Measurements from ENCODE around the gene UBE2H.

UBE2H gene

GRCh38 chr7:129952653-129953560, at the start of gene UBE2H:
Gene UBE2H, minus strand, starts transcription at chr7:129952960. Its CDS starts 405 bp downstream, at chr7:129952555.
- TF ChIP-seq CTCF (IDR thresholded peaks at IDR 0.05; ENCODE audit: insufficient read depth, missing control alignments), result no peak
- DNase-seq (ENCODE audit: insufficient read length, low spot score), result peak; percentile 89
- no peak for FAIRE-seq

- FAIRE-seq (no peak), DNase-seq (ENCODE audit: insufficient read length, low spot score) (no peak)
- no peak for TF ChIP-seq CTCF (IDR thresholded peaks at IDR 0.05; ENCODE audit: insufficient read depth, missing control alignments)
These were observed 45.7 kb upstream of the UBE2H start for GRCh38 chr7:129998446-129998845.

- no peak for TF ChIP-seq CTCF (IDR thresholded peaks at IDR 0.05; ENCODE audit: insufficient read depth, missing control alignments)
- FAIRE-seq (no peak), DNase-seq (ENCODE audit: insufficient read length, low spot score) (no peak)
These were observed 44.5 kb upstream of the UBE2H start for GRCh38 chr7:129997285-129997684.

- DNase-seq (ENCODE audit: insufficient read length, low spot score), result no peak
- no peak for FAIRE-seq
- TF ChIP-seq CTCF (IDR thresholded peaks at IDR 0.05; ENCODE audit: insufficient read depth, missing control alignments), result no peak
These were observed 40.5 kb upstream of the UBE2H start for GRCh38 chr7:129993275-129993674.

GRCh38 chr7:129990403-129991192, 37.8 kb upstream of the UBE2H start:
- TF ChIP-seq CTCF (IDR thresholded peaks at IDR 0.05; ENCODE audit: insufficient read depth, missing control alignments), result no peak
- FAIRE-seq, result no peak

GRCh38 chr7:129989466-129989865, 36.7 kb upstream of the UBE2H start:
- TF ChIP-seq CTCF (IDR thresholded peaks at IDR 0.05; ENCODE audit: insufficient read depth, missing control alignments), result no peak
- DNase-seq (ENCODE audit: insufficient read length, low spot score) (no peak), FAIRE-seq (no peak)

More at GRCh38 chr7:129990403-129991192, 37.8 kb upstream of the UBE2H start:
- DNase-seq (ENCODE audit: insufficient read length, low spot score), result no peak
